ACC112 (cell line): Measurements from ENCODE around the gene NR2F1-AS1.
"Not testable (repeated sequence)": the region's sequence is repeated elsewhere in the genome, so short reads cannot be mapped to it uniquely, and the experiment has no call there.

Experiments
- H2AFZ ChIP-seq: fragments of 200-600 bp; sonication (generic); one replicate; pipeline ENCODE4 v1.6.0; 2017; ENCODE audit warnings: antibody characterized with exemption, low read length; ENCODE audit not compliant: unreplicated experiment
- H3K27ac ChIP-seq: fragments of 200-600 bp; sonication (generic); 2 replicates; pipeline ENCODE4 v1.5.1; 2014; ENCODE audit warnings: low read depth, mild to moderate bottlenecking, antibody characterized with exemption, low read length, moderate library complexity
- H3K27me3 ChIP-seq: fragments of 200-600 bp; sonication (generic); 2 replicates; pipeline ENCODE4 v1.6.1; 2014; ENCODE audit warnings: mild to moderate bottlenecking, antibody characterized with exemption, low read length, moderate library complexity, mixed read lengths; ENCODE audit not compliant: insufficient read depth
- H3K36me3 ChIP-seq: fragments of 200-600 bp; sonication (generic); 2 replicates; pipeline ENCODE4 v1.6.1; 2016; ENCODE audit warnings: mild to moderate bottlenecking, antibody characterized with exemption, low read length, moderate library complexity, mixed read lengths; ENCODE audit not compliant: insufficient read depth
- H3K4me1 ChIP-seq: fragments of 200-600 bp; sonication (generic); one replicate; pipeline ENCODE4 v1.6.1; 2016; ENCODE audit warnings: low read length, mixed read lengths; ENCODE audit not compliant: insufficient read depth, unreplicated experiment, control insufficient read depth
- H3K4me3 ChIP-seq: fragments of 200-600 bp; sonication (generic); 2 replicates; pipeline ENCODE4 v1.5.1; 2014; ENCODE audit warnings: mild to moderate bottlenecking, low read depth, low read length
- H3K79me2 ChIP-seq: fragments of 200-600 bp; sonication (generic); one replicate; pipeline ENCODE4 v1.6.0; 2016; ENCODE audit warnings: low read length; ENCODE audit not compliant: control insufficient read depth, unreplicated experiment, insufficient read depth

NR2F1-AS1 gene

GRCh38 chr5:93505553-93505952 lies 75.5 kb downstream of the NR2F1-AS1 start:
- H3K4me3 ChIP-seq, H3K79me2 ChIP-seq, H3K27me3 ChIP-seq, H2AFZ ChIP-seq, H3K36me3 ChIP-seq, H3K27ac ChIP-seq: not testable (repeated sequence)
- peaks cover 24% of the 10 kb centered on the region for H3K4me1 ChIP-seq

GRCh38 chr5:93503598-93504067 lies 77.4 kb downstream of the NR2F1-AS1 start:
- Histone ChIP-seq H3K36me3 (no peaks in the 10 kb centered on the region), H3K27me3 (no peaks in the 10 kb centered on the region), H2AFZ (no peak overlapping the region), H3K4me3 (peak overlapping the region; percentile 46; the same call in 1 of the 2 replicates), H3K27ac (peak overlapping the region; percentile 93), H3K79me2 (no peaks in the 10 kb centered on the region), H3K4me1 (peaks cover 19% of the 10 kb centered on the region)

- Histone ChIP-seq H3K79me2 (no peaks in the 10 kb centered on the region), H3K4me3 (no peak overlapping the region), H3K27ac (no peak overlapping the region), H3K36me3 (no peaks in the 10 kb centered on the region; the same call in 1 of the 2 replicates), H2AFZ (no peak overlapping the region), H3K27me3 (no peaks in the 10 kb centered on the region), H3K4me1 (no peaks in the 10 kb centered on the region)
Observed at GRCh38 chr5:93497096-93497495, 83.9 kb downstream of the NR2F1-AS1 start.

- no peak overlapping the region for H2AFZ ChIP-seq
- H3K27me3 ChIP-seq, result no peaks in the 10 kb centered on the region
- H3K4me1 ChIP-seq, result no peaks in the 10 kb centered on the region
- H3K27ac ChIP-seq, result no peak overlapping the region
- H3K36me3 ChIP-seq, result peaks cover 18% of the 10 kb centered on the region
- no peak overlapping the region for H3K4me3 ChIP-seq
- H3K79me2 ChIP-seq, result no peaks in the 10 kb centered on the region
Observed at GRCh38 chr5:93479982-93480509, 101.0 kb downstream of the NR2F1-AS1 start.

- no peak overlapping the region for H2AFZ ChIP-seq
- H3K27me3 ChIP-seq, result no peaks in the 10 kb centered on the region
- no peak overlapping the region for H3K27ac ChIP-seq
- H3K79me2 ChIP-seq, result no peaks in the 10 kb centered on the region
- H3K4me1 ChIP-seq, result no peaks in the 10 kb centered on the region
- H3K36me3 ChIP-seq, result peaks cover 18% of the 10 kb centered on the region
- no peak overlapping the region for H3K4me3 ChIP-seq
Observed at GRCh38 chr5:93477816-93478215, 103.2 kb downstream of the NR2F1-AS1 start.

GRCh38 chr5:93476251-93476742 lies 104.7 kb downstream of the NR2F1-AS1 start:
- H3K4me3 ChIP-seq, result no peak overlapping the region
- no peaks in the 10 kb centered on the region for H3K4me1 ChIP-seq
- no peak overlapping the region for H3K27ac ChIP-seq
- H3K27me3 ChIP-seq, result no peaks in the 10 kb centered on the region
- H3K36me3 ChIP-seq, result peaks cover 18% of the 10 kb centered on the region
- no peaks in the 10 kb centered on the region for H3K79me2 ChIP-seq
- H2AFZ ChIP-seq, result no peak overlapping the region

GRCh38 chr5:93462916-93463315 lies 118.1 kb downstream of the NR2F1-AS1 start:
- Histone ChIP-seq H3K27ac (no peak overlapping the region), H3K36me3 (0 out of 2 replicates have a peak, but pooled peaks cover 10% of the 10 kb centered on the region), H3K79me2 (no peaks in the 10 kb centered on the region), H2AFZ (no peak overlapping the region), H3K4me3 (no peak overlapping the region), H3K4me1 (no peaks in the 10 kb centered on the region), H3K27me3 (no peaks in the 10 kb centered on the region)

- H3K4me1 ChIP-seq, result no peaks in the 10 kb centered on the region
- H2AFZ ChIP-seq, result no peak overlapping the region
- H3K27me3 ChIP-seq, result no peaks in the 10 kb centered on the region
- H3K36me3 ChIP-seq, result 0 out of 2 replicates have a peak, but pooled peaks cover 10% of the 10 kb centered on the region
- H3K27ac ChIP-seq, result no peak overlapping the region
- H3K4me3 ChIP-seq, result no peak overlapping the region
- H3K79me2 ChIP-seq, result no peaks in the 10 kb centered on the region
Observed at GRCh38 chr5:93461756-93462155, 119.3 kb downstream of the NR2F1-AS1 start.

- H3K36me3 ChIP-seq, result 0 out of 2 replicates have a peak, but pooled peaks cover 10% of the 10 kb centered on the region
- H3K27me3 ChIP-seq, result no peaks in the 10 kb centered on the region
- H3K4me1 ChIP-seq, result no peaks in the 10 kb centered on the region
- no peak overlapping the region for H2AFZ ChIP-seq
- no peaks in the 10 kb centered on the region for H3K79me2 ChIP-seq
- no peak overlapping the region for H3K27ac ChIP-seq
- no peak overlapping the region for H3K4me3 ChIP-seq
Observed at GRCh38 chr5:93460286-93460685, 120.7 kb downstream of the NR2F1-AS1 start.

GRCh38 chr5:93456796-93457195 lies 124.2 kb downstream of the NR2F1-AS1 start:
- not testable (repeated sequence) for H3K36me3 ChIP-seq, H3K4me1 ChIP-seq, H3K27ac ChIP-seq, H3K27me3 ChIP-seq, H2AFZ ChIP-seq, H3K4me3 ChIP-seq, H3K79me2 ChIP-seq

GRCh38 chr5:93454896-93455295 lies 126.1 kb downstream of the NR2F1-AS1 start:
- no peaks in the 10 kb centered on the region for H3K4me1 ChIP-seq
- no peak overlapping the region for H3K27ac ChIP-seq
- H3K79me2 ChIP-seq, result no peaks in the 10 kb centered on the region
- H2AFZ ChIP-seq, result no peak overlapping the region
- H3K4me3 ChIP-seq, result no peak overlapping the region
- no peaks in the 10 kb centered on the region for H3K36me3 ChIP-seq
- H3K27me3 ChIP-seq, result no peaks in the 10 kb centered on the region
